ENCODE measurements around the gene HSP90AB1. TPM values are rescaled to one million over a fixed set of nuclear protein-coding genes. Genes with fewer than 3 reads are reported as not detected.
A peak's percentile ranks its signal among the peaks of the same experiment; 100 is the strongest.

The HSP90AB1 gene
- total and polyA plus RNA-seq, 9 of the 15 experiments (the other 6 are each of a cell fraction or from before 2014, with no cell fraction given), result 1,780 to 3,358 (median 2,262) TPM

- TF ChIP-seq STAT6 (CRISPR knock-in tag; IDR thresholded peaks at IDR 0.05), result 0 out of 2 replicates have a peak, but pooled peaks have one; percentile 28
- TF ChIP-seq SMAD4 (CRISPR knock-in tag; conservative IDR thresholded peaks at IDR 0.05), result no peak
- TF ChIP-seq OTX1 (CRISPR knock-in tag; IDR thresholded peaks at IDR 0.05), result peak; percentile 59; the same call in 1 of the 2 replicates
- no peak for TF ChIP-seq RFX5 (IDR thresholded peaks at IDR 0.05; ENCODE audit: low read depth, low read length)
- TF ChIP-seq SNIP1 (IDR thresholded peaks at IDR 0.05; ENCODE audit: low read depth), result no peak
- peak; percentile 21; the same call in 1 of the 2 replicates for TF ChIP-seq AFF4 (CRISPR knock-in tag; IDR thresholded peaks at IDR 0.05)
- peak in 1 of 2 experiments; percentile 52; a peak in 1 of 4 replicates for TF ChIP-seq ZMIZ1 (IDR thresholded peaks at IDR 0.05; ENCODE audit: low read depth in 2 of 2, low read length in 2 of 2)
- TF ChIP-seq BCLAF1 (IDR thresholded peaks at IDR 0.05; ENCODE audit: borderline replicate concordance in 1 of 2, control insufficient read depth in 1 of 2, low read depth in 2 of 2, low read length in 1 of 2), result peak in 1 of 2 experiments; percentile 79; a peak in 1 of 4 replicates
- no peak for TF ChIP-seq ZNF3 (CRISPR knock-in tag; IDR thresholded peaks at IDR 0.05)
- peak; percentile 39; the same call in 1 of the 2 replicates for TF ChIP-seq NCOR1 (IDR thresholded peaks at IDR 0.05)
These were observed 7.5 kb downstream of the HSP90AB1 start (continued) for GRCh38 chr6:44254191-44255104.

Data from K562 (cell line).